Non-pigmented ciliary epithelial cell (primary cell): ENCODE data around the gene FSTL5.
A peak's percentile ranks its signal among the peaks of the same experiment; 100 is the strongest.
"Not testable (repeated sequence)": the region's sequence is repeated elsewhere in the genome, so short reads cannot be mapped to it uniquely, and the experiment has no call there.

Source experiments
- DNase-seq: peaks from one replicate; pipeline ENCODE4 v3.0.0-alpha.2; 2010; ENCODE audit warnings: low read depth

Gene FSTL5

GRCh38 chr4:161829591-161829990 is 334.2 kb downstream of the FSTL5 start:
- DNase-seq: no peak

- no peak for DNase-seq
Measured at GRCh38 chr4:161828061-161828460, 335.7 kb downstream of the FSTL5 start.

GRCh38 chr4:161827013-161827412 is 336.8 kb downstream of the FSTL5 start:
- DNase-seq: no peak

- DNase-seq: no peak
Measured at GRCh38 chr4:161823450-161823849, 340.4 kb downstream of the FSTL5 start.

DNA sequence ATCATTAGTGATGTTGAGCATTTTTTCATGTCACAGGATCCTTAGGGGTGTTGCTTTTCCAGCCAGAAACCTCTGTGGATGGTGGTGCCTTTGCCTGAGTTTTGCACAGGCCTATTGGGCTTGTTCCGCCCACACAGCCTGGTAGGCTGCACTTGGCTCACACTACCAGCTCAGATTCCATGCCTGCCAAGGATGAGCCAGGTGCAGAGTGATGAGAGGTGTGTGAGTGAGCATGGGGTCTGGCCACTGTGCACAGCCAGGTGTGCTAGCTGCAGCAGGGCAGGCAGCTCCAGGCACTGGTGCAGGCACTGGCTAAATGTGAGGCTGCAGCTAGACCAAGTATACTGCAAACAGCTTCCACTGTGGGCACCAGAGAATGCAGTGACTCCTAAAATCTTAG is 341.6 kb downstream of the FSTL5 start:
- no peak for DNase-seq

DNA sequence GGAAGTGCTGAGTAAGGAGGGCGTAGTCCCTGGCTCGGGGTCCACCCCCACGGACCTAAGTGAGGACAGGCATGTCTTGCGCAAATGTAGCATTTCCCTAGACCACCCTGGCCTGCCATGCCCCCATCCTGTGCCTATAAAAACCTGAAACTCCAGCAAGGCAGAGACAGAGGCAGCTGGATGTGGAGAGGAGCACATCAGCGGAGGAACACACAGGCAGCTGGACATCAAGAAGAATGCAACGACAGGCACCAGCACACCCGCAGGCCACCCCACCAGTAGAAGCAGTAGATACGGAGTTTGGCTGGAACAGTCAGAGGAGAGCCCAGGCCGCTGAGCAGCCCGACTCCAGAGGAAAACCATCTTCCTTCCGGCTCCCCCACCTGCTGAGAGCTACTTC is 345.9 kb downstream of the FSTL5 start:
- DNase-seq: no peak

DNA sequence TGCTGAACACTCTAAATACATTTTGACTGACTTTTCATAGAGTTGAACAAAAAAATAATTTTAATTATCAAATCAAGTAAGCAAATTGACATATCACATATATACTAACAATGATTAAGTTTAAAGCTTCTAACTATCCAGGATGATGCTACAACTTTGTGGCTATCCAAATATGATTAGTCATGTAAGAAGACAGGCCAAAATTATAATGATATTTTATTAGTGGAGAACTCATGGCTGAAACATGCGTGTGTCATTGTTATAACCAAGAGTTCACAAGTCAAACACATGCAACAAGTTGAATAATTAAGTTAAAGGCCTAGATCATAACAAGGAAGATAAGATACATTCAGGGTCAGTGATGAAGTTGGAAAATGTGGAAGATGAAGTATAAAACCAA is 346.8 kb downstream of the FSTL5 start:
- DNase-seq: no peak

DNA sequence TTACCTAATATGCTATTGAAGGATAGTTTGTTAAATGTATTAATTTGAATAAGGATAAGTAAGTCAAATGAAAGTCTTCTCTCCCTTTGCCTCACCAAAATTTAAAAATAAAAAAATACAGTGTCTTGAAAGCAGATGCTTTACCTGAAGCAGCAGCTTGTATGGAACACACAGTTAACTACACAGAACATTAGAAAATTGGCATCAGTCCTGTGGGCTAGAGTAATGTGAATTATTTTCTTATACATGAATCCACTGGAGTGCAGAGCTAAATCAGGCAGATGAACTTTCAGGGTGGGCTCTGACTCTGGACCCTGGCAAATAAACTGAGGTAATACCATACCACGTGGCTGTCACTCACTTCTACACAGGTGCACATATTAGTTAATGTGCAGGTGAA is 348.0 kb downstream of the FSTL5 start:
- DNase-seq: no peak

DNA sequence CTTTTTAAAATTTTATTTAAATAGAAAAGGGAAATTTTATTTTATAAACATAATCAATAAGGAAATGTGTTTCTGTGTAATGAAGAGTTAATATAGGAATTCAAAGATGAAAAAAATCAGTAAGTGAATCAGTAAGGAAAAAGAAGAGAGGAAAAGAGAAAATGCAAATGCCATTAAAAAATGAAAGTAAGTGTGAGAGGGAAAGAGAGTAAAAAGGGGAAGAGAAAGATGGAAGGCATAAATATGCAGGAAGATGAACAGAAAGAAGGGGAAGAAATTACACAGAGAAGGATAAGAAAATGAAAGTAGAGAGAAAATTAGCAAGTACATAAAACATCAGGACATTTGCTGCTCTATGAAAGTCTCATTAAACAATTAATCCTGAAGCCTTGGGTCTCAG is 349.9 kb downstream of the FSTL5 start:
- DNase-seq: no peak

DNA sequence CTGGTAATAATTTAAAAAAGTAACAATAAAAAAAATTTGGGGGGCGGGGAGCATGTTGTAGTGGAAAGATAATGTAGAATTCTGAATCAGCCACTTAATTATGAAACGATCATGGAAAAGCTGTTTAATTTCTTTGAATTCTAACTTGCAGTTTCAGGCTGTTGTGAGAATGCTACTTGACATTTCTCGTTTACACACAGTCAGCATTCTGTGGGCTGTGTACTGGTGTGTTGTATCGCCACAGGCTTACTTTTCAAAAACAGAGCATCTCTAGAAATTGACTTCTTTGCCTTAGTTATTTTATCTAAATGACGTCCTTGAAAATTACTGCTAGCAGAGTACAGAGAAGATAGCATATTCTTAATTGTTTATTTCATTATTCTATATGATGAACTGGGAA is 350.4 kb downstream of the FSTL5 start:
- DNase-seq: no peak

GRCh38 chr4:161803171-161803570 is 360.6 kb downstream of the FSTL5 start:
- DNase-seq: no peak

GRCh38 chr4:161799710-161800109 is 364.1 kb downstream of the FSTL5 start:
- DNase-seq: no peak

DNA sequence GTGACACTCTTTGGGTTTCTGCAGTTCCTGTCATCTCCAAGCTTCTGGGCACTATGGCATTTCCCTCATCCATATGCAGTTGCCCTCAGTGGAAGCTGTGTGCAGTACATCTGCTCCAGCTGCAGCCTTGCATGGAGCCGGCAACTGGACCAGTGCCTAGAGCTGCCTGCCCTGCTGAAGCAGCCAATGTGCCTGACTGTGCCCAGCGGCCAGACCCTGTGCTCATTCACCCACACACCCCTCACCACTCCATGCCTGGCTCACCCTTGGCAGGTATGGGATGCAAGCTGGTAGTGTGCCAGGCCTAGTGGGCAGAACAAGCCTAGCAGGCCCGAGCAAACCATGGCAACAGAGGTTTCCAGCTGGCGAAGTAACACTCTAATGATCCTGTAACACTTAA is 370.8 kb downstream of the FSTL5 start:
- no peak for DNase-seq

- DNase-seq: no peak
Measured at GRCh38 chr4:161791796-161792556, 371.8 kb downstream of the FSTL5 start.

DNA sequence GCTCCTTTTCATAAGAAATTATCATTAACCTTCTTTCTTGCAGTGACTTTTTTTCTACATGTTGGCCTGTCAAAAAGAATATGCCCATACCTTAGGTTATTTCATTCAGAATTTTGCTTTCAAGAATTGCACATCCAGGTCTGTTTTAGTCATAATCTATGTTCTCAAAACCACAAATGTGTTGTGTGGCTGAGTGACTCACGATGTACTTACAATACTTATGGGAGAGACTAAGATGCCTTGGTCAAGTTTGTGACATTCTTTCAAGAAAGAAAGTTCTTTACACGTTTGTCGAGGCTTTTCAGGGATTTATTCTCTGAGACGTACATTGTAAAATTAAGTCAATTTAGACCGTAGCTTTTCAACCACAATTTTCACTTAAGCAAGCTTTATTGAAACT is 396.7 kb downstream of the FSTL5 start:
- peak; percentile 76 for DNase-seq

DNA sequence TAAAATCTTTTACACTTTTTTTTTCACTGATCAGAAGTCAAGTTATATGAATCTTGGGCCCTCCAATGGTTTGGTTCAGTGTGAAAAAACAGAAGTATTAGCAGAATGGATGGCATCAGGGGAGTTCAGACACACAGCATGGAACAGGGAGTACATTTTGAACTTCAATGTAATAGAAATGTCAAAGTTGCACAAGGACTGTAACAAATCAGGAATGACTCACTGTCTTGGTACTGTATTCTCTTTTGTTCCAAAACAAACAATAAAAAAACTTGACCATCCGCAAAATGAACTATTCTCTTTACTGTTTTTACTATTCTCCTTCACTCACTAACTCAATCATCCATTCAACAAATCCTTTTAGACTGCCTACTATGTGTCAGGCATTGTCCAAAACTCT is 401.0 kb downstream of the FSTL5 start:
- peak; percentile 28 for DNase-seq

DNA sequence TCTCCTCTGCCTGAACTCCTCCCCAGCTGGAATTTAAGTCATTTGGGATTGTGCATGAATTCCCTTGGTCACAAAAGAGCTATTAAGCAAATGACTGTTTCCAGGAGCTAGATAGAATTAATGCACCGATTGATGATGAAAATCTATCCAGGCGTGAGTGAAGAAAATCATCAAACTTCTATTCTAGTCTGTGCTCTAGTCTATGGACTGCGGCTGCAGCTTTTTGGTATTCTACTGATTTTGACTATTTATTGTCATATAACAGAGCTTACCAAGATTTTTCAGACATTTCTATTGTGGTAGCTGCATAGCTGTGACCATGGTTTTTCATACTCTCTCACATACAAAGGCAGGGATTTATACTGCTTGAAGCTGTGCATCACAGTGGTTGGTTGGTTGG is 403.8 kb downstream of the FSTL5 start:
- DNase-seq: no peak

DNA sequence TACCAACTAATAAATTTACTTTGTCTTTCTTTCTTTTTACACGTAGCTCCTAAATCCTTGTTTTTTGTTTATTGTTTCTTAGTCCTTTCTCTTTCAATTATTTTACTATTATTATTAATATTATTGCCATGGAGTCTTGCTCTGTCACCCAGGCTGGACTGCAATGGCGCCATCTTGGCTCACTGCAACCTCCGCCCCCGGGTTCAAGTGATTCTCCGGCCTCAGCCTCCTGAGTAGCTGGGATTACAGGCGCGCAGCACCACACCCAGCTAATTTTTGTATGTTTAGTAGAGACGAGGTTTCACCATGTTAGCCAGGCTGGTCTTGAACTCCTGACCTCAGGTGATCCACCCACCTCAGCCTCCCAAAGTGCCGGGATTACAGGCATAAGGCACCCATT is 405.4 kb downstream of the FSTL5 start:
- DNase-seq: not testable (repeated sequence)

- DNase-seq: no peak
Measured at GRCh38 chr4:161728929-161729328, 434.9 kb downstream of the FSTL5 start.

DNA sequence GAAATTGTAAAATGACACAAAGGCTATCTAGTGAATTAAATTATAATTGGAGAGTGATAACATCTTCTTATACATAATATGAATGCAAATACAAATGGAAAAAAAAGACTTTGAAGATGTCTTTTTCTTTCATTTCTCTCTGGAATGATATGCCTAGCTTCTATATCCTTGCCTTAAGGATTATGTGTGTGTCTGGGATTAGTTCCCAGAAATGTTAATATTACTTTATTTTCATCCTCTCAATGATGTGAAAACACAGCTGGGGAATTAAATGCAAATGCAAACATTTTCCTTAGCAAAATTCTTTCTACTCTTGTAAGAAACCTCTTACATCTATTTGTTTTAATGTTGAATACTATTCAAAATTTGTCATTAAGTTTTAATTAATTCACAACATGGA is 441.9 kb downstream of the FSTL5 start:
- no peak for DNase-seq

- DNase-seq: no peak
Measured at GRCh38 chr4:161717084-161717483, 446.7 kb downstream of the FSTL5 start.

DNA sequence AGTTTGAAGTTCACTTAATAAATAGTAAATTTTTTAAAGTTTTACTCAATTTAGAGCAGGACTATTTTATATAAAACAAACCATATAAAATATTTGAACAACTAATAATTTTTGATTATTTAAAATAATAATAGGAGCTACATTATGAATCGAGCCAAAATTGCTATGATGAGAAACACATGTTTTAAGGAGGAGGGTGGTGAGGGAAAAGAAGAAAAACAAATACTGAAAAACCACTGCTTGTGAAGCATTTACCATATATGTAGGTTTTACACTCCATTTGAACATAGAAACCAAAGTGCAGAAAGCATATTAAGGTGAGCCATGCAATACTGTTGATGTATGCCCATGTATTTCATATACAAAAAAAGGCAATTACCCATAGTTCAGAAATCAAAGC is 448.9 kb downstream of the FSTL5 start:
- no peak for DNase-seq

DNA sequence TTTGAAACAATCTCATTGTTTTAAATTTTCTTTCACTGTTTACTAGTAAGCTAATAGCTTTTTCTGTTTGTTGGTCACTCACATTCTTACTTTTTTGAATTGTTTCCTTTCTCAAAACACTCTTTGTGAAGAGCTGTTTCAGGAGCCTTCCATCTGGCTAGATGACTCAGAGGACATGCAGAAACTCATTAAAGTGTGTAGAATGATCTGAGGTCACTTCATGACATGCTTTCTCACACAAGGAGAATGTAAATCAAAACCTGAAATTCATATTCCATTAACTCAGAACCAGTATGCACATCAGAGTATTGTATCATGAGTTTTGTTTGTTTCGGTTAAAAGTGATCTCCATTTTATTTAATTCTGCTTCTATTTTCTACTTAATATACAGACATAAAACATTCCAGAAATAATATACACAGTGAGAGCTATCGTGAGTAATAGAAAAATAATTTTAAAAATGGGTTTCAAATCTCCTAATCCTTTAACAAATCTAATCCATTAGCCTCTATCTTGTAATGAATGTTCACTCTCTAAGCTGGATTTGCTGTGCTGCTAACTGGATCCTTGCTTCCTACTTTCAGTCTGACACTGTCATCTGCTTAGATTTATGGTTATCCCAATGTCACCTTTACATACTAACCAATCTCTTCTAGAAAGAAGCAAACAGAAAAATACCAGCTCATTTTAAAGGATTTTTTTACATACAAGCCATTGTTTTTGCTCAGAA is 449.6 kb downstream of the FSTL5 start:
- peak; percentile 79 for DNase-seq

DNA sequence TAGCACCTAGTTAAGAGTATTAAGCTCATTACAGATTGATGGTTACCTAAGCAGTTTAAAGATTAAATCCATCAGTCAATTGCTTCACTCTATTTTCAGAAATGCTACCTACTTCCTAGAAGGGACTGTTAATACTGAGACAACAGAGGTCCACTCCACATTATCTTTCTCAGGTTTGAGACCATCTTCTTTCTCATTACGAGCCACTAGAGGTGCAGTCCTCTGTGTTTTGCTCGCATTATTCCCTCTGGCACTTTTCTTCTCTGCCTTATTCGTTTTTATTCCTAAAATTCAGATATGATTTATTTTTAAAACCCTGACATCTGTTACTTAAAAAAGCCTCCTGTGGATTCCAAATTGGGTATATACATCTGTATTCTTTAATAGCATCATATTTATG is 459.1 kb downstream of the FSTL5 start:
- no peak for DNase-seq
